ENCODE measurements around the gene INCA1. TPM values are rescaled to one million over a fixed set of nuclear protein-coding genes. Genes with fewer than 3 reads are reported as not detected.

The INCA1 gene
- total and polyA plus RNA-seq, 2 of the 13 experiments (the other 11 are each of a cell fraction or from before 2014, with no cell fraction given) = 0.93 to 2.6 TPM

- TF ChIP-seq ZBTB20 (CRISPR knock-in tag; IDR thresholded peaks at IDR 0.05; ENCODE audit: borderline replicate concordance, low read depth) = no peak
- no peak for TF ChIP-seq RORA (CRISPR knock-in tag; IDR thresholded peaks at IDR 0.05)
- no peak for TF ChIP-seq PHF8 (CRISPR knock-in tag; IDR thresholded peaks at IDR 0.05)
These were observed 48.2 kb upstream of the INCA1 start (continued) for GRCh38 chr17:5045496-5045895.

- BruUV-seq (replicated peaks) = no TSS peak
- Histone ChIP-seq H3K79me2 (ENCODE audit: insufficient read depth, low read length) (no peaks in the 10 kb centered on the region), H4K20me1 (ENCODE audit: insufficient read depth, low read length) (no peaks in the 10 kb centered on the region), H3K4me2 (ENCODE audit: low read depth, low read length) (no peak overlapping the region), H2AFZ (ENCODE audit: low read length) (no peak overlapping the region), H3K4me3 (replicated peaks in 1 of 3; ENCODE audit: insufficient read depth in 1 of 3, low read depth in 2 of 3, low read length in 3 of 3) (no peak overlapping the region), H3K9ac (ENCODE audit: insufficient read depth, low read depth, low read length) (no peak overlapping the region), H3K4me1 (ENCODE audit: insufficient read depth, low read length) (peaks cover 27% of the 10 kb centered on the region), H3K36me3 (replicated peaks in 1 of 2; ENCODE audit: control insufficient read depth in 1 of 2, insufficient read depth in 2 of 2, low read length in 2 of 2) (no peaks in the 10 kb centered on the region), H3K27ac (ENCODE audit: extremely low read length, insufficient read depth, low read length) (no peak overlapping the region), H3K9me3 (ENCODE audit: low read length) (no peaks in the 10 kb centered on the region), H3K27me3 (ENCODE audit: control insufficient read depth in 1 of 2, insufficient read depth in 2 of 2, low read length in 2 of 2) (no peaks in the 10 kb centered on the region; a peak in 1 of 5 replicates)
- DNase-seq (ENCODE audit: low spot score) = no peak
- CTCF ChIA-PET (ENCODE audit: low intra/inter-chr PET ratio, low total read pairs) = no interaction called here
- POLR2A ChIA-PET = no interaction called here
- WGBS (ENCODE audit: low lambda C conversion rate) = 0% methylated on average over 4 of the region's 5 CpGs
- TF ChIP-seq HNRNPH1 (optimal IDR thresholded peaks at IDR 0.05; ENCODE audit: low read depth, low read length) (no peak), ZNF496 (CRISPR knock-in tag; IDR thresholded peaks at IDR 0.05; ENCODE audit: insufficient replicate concordance) (no peak), IRX3 (CRISPR knock-in tag; IDR thresholded peaks at IDR 0.05; ENCODE audit: borderline replicate concordance, low read depth) (no peak), PATZ1 (CRISPR knock-in tag; IDR thresholded peaks at IDR 0.05) (no peak), NFYB (CRISPR knock-in tag; IDR thresholded peaks at IDR 0.05) (no peak), ZNF770 (CRISPR knock-in tag; IDR thresholded peaks at IDR 0.05) (no peak)
- ATAC-seq = peak; percentile 48; the same call in 2 of the 3 replicates
- in situ Hi-C loops (cut with HindIII; ENCODE audit: extremely low pct_ligation_motif_present, low pct_unique_long_range_greater_than_20kb) (no loop called here), intact Hi-C loops (cut with micrococcal nuclease; ENCODE audit: unreplicated experiment) (no loop called here)
- FAIRE-seq = no peak
These were observed 47.3 kb upstream of the INCA1 start for GRCh38 chr17:5044630-5045029.

Data from HepG2 (cell line).